Ovary (tissue), 9 donors: ENCODE results near the gene BACH1. TPM values are rescaled to one million over a fixed set of nuclear protein-coding genes. Genes with fewer than 3 reads are reported as not detected.

Experiments
- DNase-seq, 5 donors: peaks; one replicate each; pipeline ENCODE4 v3.0.0-alpha.2; 2019 to 2020
- H3K27ac ChIP-seq, 2 donors: fragments of 200-600 bp; one replicate each; pipeline versions ENCODE4 v1.5.1 to v1.8.0; 2019 to 2022
- H3K27me3 ChIP-seq: fragments of 200-600 bp; one replicate; pipeline ENCODE4 v1.8.0; 2022
- H3K36me3 ChIP-seq: fragments of 200-600 bp; sonication (generic); one replicate; pipeline ENCODE4 v1.5.1; 2019
- H3K4me1 ChIP-seq: one replicate; pipeline ENCODE4 v1.8.1; 2013; ENCODE audit warnings: mild to moderate bottlenecking, moderate library complexity; ENCODE audit not compliant: insufficient read depth
- H3K4me3 ChIP-seq: fragments of 200-600 bp; sonication (generic); one replicate; pipeline ENCODE4 v1.5.1; 2017
- H3K9me3 ChIP-seq, 2 donors: fragments of 200-600 bp in 1 of 2; sonication (generic) in 1 of 2; one replicate each; pipeline versions ENCODE4 v1.5.1 to v1.8.1; 2013 to 2019; ENCODE audit warnings: mild to moderate bottlenecking in 1 of 2, moderate library complexity in 1 of 2
- CTCF ChIP-seq, 3 donors: fragments of 450-650 bp in 2 of 3; fragments of 200-600 bp in 1 of 3; IDR thresholded peaks; one replicate each; pipeline versions ENCODE4 v1.5.1 to v1.8.0; 2016 to 2022; ENCODE audit warnings: antibody characterized with exemption in 3 of 3, mild to moderate bottlenecking in 1 of 3
- EP300 ChIP-seq: sonication (generic); formaldehyde crosslinking; IDR thresholded peaks from one replicate; pipeline ENCODE4 v1.6.1; 2017; ENCODE audit warnings: antibody characterized with exemption
- POLR2A ChIP-seq: fragments of 450-650 bp; IDR thresholded peaks from one replicate; pipeline ENCODE4 v1.6.1; 2017; ENCODE audit warnings: antibody characterized with exemption, mild to moderate bottlenecking, moderate library complexity
- WGBS, 3 donors: extraction: QIAGEN DNeasy Blood & Tissue Kit in 1 of 3; methylation state at CpG; one replicate each; pipeline versions ENCODE4 v1.1.5 to v1.1.7; 2013 to 2017; 5-methylcytosine and 5-hydroxymethylcytosine counted together
- intact Hi-C, 4 donors: fragments of 100-400 bp; cut with DNase I; formaldehyde crosslinking; loops; one replicate each; pipeline versions ENCODE4 v1.11.0 to v1.15.1; 2022 to 2023
- polyA plus RNA-seq, 2 donors: library from polyadenylated mRNA; stranded (reverse); fragments of 200-250 nt in 1 of 2; fragments of 350-450 nt in 1 of 2; fragmentation: Illumina TruSeq in 1 of 2; extraction: RNeasy Lipid Tissue Mini Kit (QIAGEN cat#74804) in 1 of 2; gene quantifications; one replicate each; pipeline ENCODE4 v1.2.3, GENCODE V29; 2013 to 2014
- total RNA-seq, 7 donors: library from RNA; depleted of rRNA in 2 of 7; stranded (reverse); fragments of >200 nt in 2 of 7; fragmentation: NEBNext Ultra II Directional in 3 of 7; extraction: Animal tissue kit (Norgen Biotek cat#: 25700) in 3 of 7; gene quantifications; one replicate each; pipeline versions ENCODE4 v1.1.0 to v1.2.4, GENCODE V29; 2016 to 2023
- donor health status: DM: no; HTN: no; CAD: no; lungs with moderate emphysema.
- donor health status: DM: no; HTN: no; CAD: no.
- donor health status: Bipolar disorder and iron deficiency.
- donor health status: DM: yes; HTN: yes; CAD: no.
- donor health status: DM: no; HTN: no; CAD: no.
- donor health status: DM: yes; HTN: yes; CAD: no.

The BACH1 gene
- total and polyA plus RNA-seq, 9 donors, result 11.4 to 77.0 (median 52.3) TPM

DNA sequence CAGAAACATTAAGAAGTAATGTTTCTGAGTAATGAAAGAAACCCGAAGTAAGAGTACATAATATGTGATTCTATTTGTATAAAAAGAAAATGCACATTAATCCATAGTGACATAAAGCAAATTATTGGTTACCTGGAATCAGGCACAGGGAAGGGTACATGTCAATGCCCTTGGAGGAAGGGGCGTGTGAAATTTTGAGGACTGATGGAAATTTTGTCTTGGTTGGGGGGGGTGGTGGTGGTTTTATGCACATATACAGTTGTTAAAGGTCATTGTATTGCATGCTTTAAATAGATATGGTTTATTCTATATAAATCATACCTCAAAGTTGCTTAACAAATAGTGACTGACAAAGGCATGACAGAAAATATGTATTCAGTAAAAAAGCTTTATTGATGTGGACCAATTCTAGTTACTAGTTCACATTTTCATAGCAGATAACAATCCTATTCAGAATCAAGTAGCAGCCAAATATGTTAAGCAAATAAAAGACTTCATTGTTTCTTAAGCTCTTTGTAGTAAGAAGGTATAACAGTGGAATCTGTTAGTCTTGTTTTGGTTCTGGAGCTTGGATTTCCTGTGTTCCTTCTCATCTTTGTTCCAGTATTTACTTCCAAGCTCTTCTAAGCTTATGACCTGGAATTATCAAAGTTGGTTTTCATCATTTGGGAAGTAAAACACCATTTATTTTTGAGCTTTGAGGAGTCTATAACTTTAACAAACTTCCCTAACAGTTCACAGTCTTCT is 15.1 kb downstream of the BACH1 start:
- H3K27me3 ChIP-seq, result no peaks in the 10 kb centered on the region
- TF ChIP-seq EP300 (no peak), CTCF (IDR thresholded peaks at IDR 0.05) (no peak), POLR2A (no peak)
- H3K36me3 ChIP-seq, result no peaks in the 10 kb centered on the region
- no peak overlapping the region for H3K27ac ChIP-seq
- peaks cover 8% of the 10 kb centered on the region for H3K4me1 ChIP-seq
- no peak overlapping the region for H3K4me3 ChIP-seq
- intact Hi-C loops, result no loop called here
- 99 to 100% (median 99%) methylated on average over 2 of the region's 2 CpGs for WGBS, 3 donors
- no peaks in the 10 kb centered on the region for H3K9me3 ChIP-seq
- DNase-seq, result no peak

GRCh38 chr21:29315131-29315749 is 16.5 kb downstream of the BACH1 start:
- no peaks in the 10 kb centered on the region for H3K27me3 ChIP-seq
- intact Hi-C loops, result no loop called here
- H3K27ac ChIP-seq, result no peak overlapping the region
- peaks cover 14% of the 10 kb centered on the region for H3K4me1 ChIP-seq
- no peaks in the 10 kb centered on the region for H3K9me3 ChIP-seq
- 74 to 87% (median 82%) methylated on average over 2 of the region's 2 CpGs for WGBS, 3 donors
- DNase-seq, result no peak
- no peak for TF ChIP-seq CTCF (IDR thresholded peaks at IDR 0.05)
- no peak for TF ChIP-seq POLR2A
- TF ChIP-seq EP300, result no peak
- no peaks in the 10 kb centered on the region for H3K36me3 ChIP-seq
- H3K4me3 ChIP-seq, result no peak overlapping the region

GRCh38 chr21:29316029-29316742 is 17.5 kb downstream of the BACH1 start:
- H3K36me3 ChIP-seq, result no peaks in the 10 kb centered on the region
- no peaks in the 10 kb centered on the region for H3K9me3 ChIP-seq
- H3K4me1 ChIP-seq, result peaks cover 14% of the 10 kb centered on the region
- no peak for TF ChIP-seq CTCF (IDR thresholded peaks at IDR 0.05)
- no peak for TF ChIP-seq EP300
- no peak for TF ChIP-seq POLR2A
- H3K27ac ChIP-seq, result no peak overlapping the region
- DNase-seq, result no peak
- H3K27me3 ChIP-seq, result no peaks in the 10 kb centered on the region
- 96 to 98% (median 96%) methylated on average over 3 of the region's 3 CpGs for WGBS, 3 donors
- H3K4me3 ChIP-seq, result no peak overlapping the region
- intact Hi-C loops, result no loop called here

GRCh38 chr21:29316806-29317205 is 18.1 kb downstream of the BACH1 start:
- Histone ChIP-seq H3K9me3 (no peaks in the 10 kb centered on the region), H3K27ac (no peak overlapping the region), H3K27me3 (no peaks in the 10 kb centered on the region), H3K4me1 (peaks cover 14% of the 10 kb centered on the region), H3K4me3 (no peak overlapping the region), H3K36me3 (no peaks in the 10 kb centered on the region)
- 70 to 88% (median 78%) methylated on average over 4 of the region's 4 CpGs for WGBS, 3 donors
- intact Hi-C loops, result no loop called here
- no peak for DNase-seq
- TF ChIP-seq CTCF (IDR thresholded peaks at IDR 0.05) (no peak), EP300 (no peak), POLR2A (no peak)
